ENCODE results near the gene ALDH4A1.

GRCh38 chr1:18946550-18947381, 44.4 kb upstream of the ALDH4A1 start:
- TF ChIP-seq CTCF (IDR thresholded peaks at IDR 0.05) (no peak), POLR2A (IDR thresholded peaks at IDR 0.05) (no peak), POLR2AphosphoS5 (IDR thresholded peaks at IDR 0.05) (no peak), EP300 (IDR thresholded peaks at IDR 0.05) (no peak)

Measured in gastroesophageal sphincter (tissue), 3 donors.